ENCODE results near the gene CDH23. TPM values are rescaled to one million over a fixed set of nuclear protein-coding genes. Genes with fewer than 3 reads are reported as not detected.

CDH23 gene
- total and polyA plus RNA-seq, 10 of the 15 experiments (the other 5 are each of a cell fraction or from before 2014, with no cell fraction given): 0.09 to 0.40 (median 0.15) TPM; not detected in 1

DNA sequence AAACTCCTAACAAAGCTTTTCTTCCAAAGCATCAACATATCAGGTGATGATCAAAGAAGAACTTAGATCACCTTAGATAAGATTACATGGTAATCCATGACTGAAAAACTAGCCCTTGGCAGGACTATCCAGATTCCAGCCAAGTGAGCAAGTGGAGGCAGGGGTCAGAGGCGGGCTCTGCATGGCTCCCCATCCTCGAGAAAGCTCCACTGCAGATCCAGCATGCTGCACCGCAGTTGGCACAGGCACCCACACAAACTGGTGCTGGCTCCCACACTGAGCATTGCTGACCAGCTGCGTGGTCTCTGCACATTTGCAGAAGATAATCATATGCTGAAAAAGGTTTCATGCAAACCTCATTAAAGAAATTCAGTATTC lies 444.2 kb downstream of the CDH23 start:
- TF ChIP-seq SMC3 (IDR thresholded peaks at IDR 0.05; ENCODE audit: borderline replicate concordance, low read length): no peak
- TF ChIP-seq, protein P1, sequence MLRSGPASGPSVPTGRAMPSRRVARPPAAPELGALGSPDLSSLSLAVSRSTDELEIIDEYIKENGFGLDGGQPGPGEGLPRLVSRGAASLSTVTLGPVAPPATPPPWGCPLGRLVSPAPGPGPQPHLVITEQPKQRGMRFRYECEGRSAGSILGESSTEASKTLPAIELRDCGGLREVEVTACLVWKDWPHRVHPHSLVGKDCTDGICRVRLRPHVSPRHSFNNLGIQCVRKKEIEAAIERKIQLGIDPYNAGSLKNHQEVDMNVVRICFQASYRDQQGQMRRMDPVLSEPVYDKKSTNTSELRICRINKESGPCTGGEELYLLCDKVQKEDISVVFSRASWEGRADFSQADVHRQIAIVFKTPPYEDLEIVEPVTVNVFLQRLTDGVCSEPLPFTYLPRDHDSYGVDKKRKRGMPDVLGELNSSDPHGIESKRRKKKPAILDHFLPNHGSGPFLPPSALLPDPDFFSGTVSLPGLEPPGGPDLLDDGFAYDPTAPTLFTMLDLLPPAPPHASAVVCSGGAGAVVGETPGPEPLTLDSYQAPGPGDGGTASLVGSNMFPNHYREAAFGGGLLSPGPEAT (IDR thresholded peaks at IDR 0.05; ENCODE audit: low read depth): no peak
- TF ChIP-seq WRNIP1 (IDR thresholded peaks at IDR 0.05; ENCODE audit: borderline replicate concordance, low read depth, low read length): no peak
- no peak for TF ChIP-seq FOXM1 (IDR thresholded peaks at IDR 0.05; ENCODE audit: low read depth, low read length)
- TF ChIP-seq HDAC6 (IDR thresholded peaks at IDR 0.05; ENCODE audit: unreplicated experiment): no peak
- no peak for TF ChIP-seq NFIC (IDR thresholded peaks at IDR 0.05; ENCODE audit: low read depth, low read length)
- no peak for TF ChIP-seq CEBPB (IDR thresholded peaks at IDR 0.05; ENCODE audit: borderline replicate concordance in 1 of 2, low read depth in 2 of 2, low read length in 2 of 2)
- TF ChIP-seq CHD4 (IDR thresholded peaks at IDR 0.05): no peak
- TF ChIP-seq SUPT20H (IDR thresholded peaks at IDR 0.05; ENCODE audit: borderline replicate concordance, control insufficient read depth, low read depth, low read length): no peak
- no peak for TF ChIP-seq CBX3 (IDR thresholded peaks at IDR 0.05; ENCODE audit: borderline replicate concordance, low read depth)
- no peak for TF ChIP-seq TAF1 (IDR thresholded peaks at IDR 0.05; ENCODE audit: borderline replicate concordance, low read depth, low read length)
- TF ChIP-seq GABPA (IDR thresholded peaks at IDR 0.05; ENCODE audit: low read depth): no peak
- TF ChIP-seq JUND (IDR thresholded peaks at IDR 0.05; ENCODE audit: low read depth, low read length): no peak
- TF ChIP-seq BRCA1 (IDR thresholded peaks at IDR 0.05; ENCODE audit: low read depth, low read length): no peak
- no TSS peak for BruUV-seq (replicated peaks)
- no peak overlapping the region for H2AFZ ChIP-seq (ENCODE audit: control insufficient read depth, low read depth, low read length)
- 95% methylated on average over 4 of the region's 4 CpGs for WGBS (ENCODE audit: insufficient coverage, insufficient replicate concordance, low lambda C conversion rate, missing lambda C conversion rate)
- DNase-seq (ENCODE audit: low read depth, low spot score): no peak
- SMC1A ChIA-PET (ENCODE audit: uncharacterized antibody, unreplicated experiment): interaction anchor here (1.5 to 3.0 kb wide), 2 partner anchors 10 to 55 kb away, joined by 5 to 10 read pairs; partner anchors contain the start of gene PSAP
- RAD21 ChIA-PET (ENCODE audit: unreplicated experiment): no interaction called here
- no peaks in the 10 kb centered on the region for H4K20me1 ChIP-seq (ENCODE audit: control insufficient read depth, insufficient read depth)
- H3K27ac ChIP-seq (ENCODE audit: control insufficient read depth, insufficient read depth): no peak overlapping the region
- intact Hi-C loops (cut with micrococcal nuclease; ENCODE audit: unreplicated experiment) (no loop called here), in situ Hi-C loops (cut with MboI) (no loop called here)
- H3K79me2 ChIP-seq (ENCODE audit: control insufficient read depth, insufficient read depth, low read length): peaks cover 71% of the 10 kb centered on the region
- POLR2A ChIA-PET: interaction anchor here (0.6 to 3.8 kb wide), 3 partner anchors 8 to 57 kb away, joined by 4 to 16 read pairs (median 4); partner anchors contain the start of gene PSAP
- no peaks in the 10 kb centered on the region for H3K27me3 ChIP-seq (replicated peaks in 1 of 2; ENCODE audit: control insufficient read depth in 2 of 2, insufficient read depth in 2 of 2, low read length in 1 of 2)
- ATAC-seq: no peak
- H3K4me3 ChIP-seq: no peak overlapping the region
- H3K9me3 ChIP-seq (replicated peaks; ENCODE audit: control insufficient read depth, insufficient read depth, low read length): no peaks in the 10 kb centered on the region
- no peak overlapping the region for H3K4me2 ChIP-seq (ENCODE audit: control insufficient read depth, insufficient read depth)
- peaks cover 56% of the 10 kb centered on the region for H3K4me1 ChIP-seq (ENCODE audit: control insufficient read depth, insufficient read depth, low read length)
- CTCF ChIA-PET: interaction anchor here (0.6 to 7.5 kb wide), 3 partner anchors 9 to 177 kb away, joined by 3 to 104 read pairs (median 54); partner anchors contain the start of gene PSAP
- peaks cover 3 to 4% of the 10 kb centered on the region in 2 experiments; a peak in 2 of 4 replicates for H3K36me3 ChIP-seq (ENCODE audit: control insufficient read depth in 2 of 2, insufficient read depth in 2 of 2, low read length in 1 of 2)
- FAIRE-seq: no peak
- no peak overlapping the region for H3K9ac ChIP-seq (ENCODE audit: control insufficient read depth, insufficient read depth, low read length)

All from GM12878 (cell line).